ENCODE results near the gene CD96. TPM values are rescaled to one million over a fixed set of nuclear protein-coding genes. Genes with fewer than 3 reads are reported as not detected.

Gene CD96
- total RNA-seq, 1 donor from 2014 or later = 0.32 TPM

DNA sequence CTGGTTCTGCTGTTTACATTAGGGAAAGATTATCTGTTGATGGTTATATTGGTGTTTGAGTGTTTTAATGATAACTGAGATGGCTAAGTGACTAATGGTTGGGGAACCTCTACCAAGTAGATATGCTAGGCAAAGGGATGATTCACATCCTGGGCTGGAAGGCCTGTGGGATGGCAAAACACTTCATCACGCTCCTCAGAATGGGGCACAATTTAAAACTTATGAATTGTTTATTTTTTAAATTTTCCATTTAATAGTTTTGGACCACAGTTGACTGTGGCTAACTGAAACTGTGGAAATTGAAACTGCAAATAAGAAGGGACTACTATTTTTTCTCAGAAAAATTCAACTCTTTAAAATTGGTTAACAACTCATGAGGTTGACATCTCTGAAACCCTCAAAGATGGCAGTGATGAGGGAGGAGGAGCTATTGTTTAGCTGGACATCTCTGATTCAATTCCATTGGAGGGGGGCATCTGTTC is 153.7 kb downstream of the CD96 start:
- no peak for ATAC-seq
- intact Hi-C loops (cut with micrococcal nuclease) = no loop called here
- DNase-seq = no peak

DNA sequence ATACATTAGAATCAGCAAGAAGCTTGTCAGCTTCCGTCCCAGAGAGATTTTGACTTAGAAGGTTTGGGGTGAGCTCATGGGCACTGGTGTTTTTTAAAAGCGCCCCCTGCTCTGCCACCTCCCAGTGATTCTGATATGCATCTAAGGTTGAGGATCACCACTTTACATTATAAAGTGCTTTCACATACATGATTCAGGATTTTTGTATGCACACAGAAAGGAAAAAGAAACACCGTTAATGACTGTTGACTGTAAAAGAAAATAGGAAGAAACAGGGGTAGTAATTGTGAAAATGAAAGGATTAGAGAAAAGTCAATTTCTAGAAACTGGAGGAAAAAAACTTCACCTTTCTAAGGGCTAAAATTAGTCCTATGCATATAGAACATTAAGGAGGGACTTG is 158.1 kb downstream of the CD96 start:
- no peak for ATAC-seq
- intact Hi-C loops (cut with micrococcal nuclease) = no loop called here
- no peak for DNase-seq

DNA sequence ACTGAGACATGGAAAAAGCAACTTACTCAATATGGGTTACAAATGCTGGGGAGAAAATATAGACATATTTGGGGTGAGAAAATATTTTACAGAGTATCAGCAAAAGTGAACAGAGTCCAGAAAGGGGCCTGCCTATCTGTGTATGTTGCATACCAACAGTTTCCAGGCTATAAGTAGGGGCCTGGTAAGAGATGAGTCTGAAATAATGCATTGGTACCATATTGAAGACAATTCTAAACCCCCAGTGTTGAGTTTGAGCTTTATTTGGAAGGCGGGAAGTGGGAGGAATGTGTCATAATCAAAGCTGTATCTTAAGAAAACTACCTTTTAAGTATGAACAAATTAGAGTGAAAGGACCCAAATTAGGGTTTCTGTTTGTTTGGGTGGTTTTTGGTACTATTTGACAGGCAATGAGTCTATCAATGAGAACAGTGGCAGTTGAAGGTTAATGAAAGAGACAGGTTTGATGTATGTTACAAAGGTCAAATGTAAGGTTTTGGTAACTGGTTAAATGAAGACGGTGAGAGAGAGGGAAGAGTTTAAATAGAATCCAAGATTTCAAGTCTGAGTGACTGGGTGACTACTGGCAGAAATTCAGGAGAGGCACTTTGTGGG is 159.4 kb downstream of the CD96 start:
- no peak for ATAC-seq
- intact Hi-C loops (cut with micrococcal nuclease) = no loop called here

More for the DNA sequence above, 159.4 kb downstream of the CD96 start:
- DNase-seq = no peak

Other genes with a start within 250 kb of the CD96 start
- gene ZBED2, start 53.1 kb downstream of the CD96 start, total RNA-seq = not detected
- 9.3 TPM for gene PLCXD2, start 132.5 kb downstream of the CD96 start, total RNA-seq